ENCODE measurements around the gene GRAMD1C. TPM values are rescaled to one million over a fixed set of nuclear protein-coding genes. Genes with fewer than 3 reads are reported as not detected.
A peak's percentile ranks its signal among the peaks of the same experiment; 100 is the strongest.
"Not testable (repeated sequence)": the region's sequence is repeated elsewhere in the genome, so short reads cannot be mapped to it uniquely, and the experiment has no call there.

Gene GRAMD1C
- 11.7 and 22.1 TPM in 2 replicates for total RNA-seq (2014; rRNA removed; shearing (Covaris generic))

DNA sequence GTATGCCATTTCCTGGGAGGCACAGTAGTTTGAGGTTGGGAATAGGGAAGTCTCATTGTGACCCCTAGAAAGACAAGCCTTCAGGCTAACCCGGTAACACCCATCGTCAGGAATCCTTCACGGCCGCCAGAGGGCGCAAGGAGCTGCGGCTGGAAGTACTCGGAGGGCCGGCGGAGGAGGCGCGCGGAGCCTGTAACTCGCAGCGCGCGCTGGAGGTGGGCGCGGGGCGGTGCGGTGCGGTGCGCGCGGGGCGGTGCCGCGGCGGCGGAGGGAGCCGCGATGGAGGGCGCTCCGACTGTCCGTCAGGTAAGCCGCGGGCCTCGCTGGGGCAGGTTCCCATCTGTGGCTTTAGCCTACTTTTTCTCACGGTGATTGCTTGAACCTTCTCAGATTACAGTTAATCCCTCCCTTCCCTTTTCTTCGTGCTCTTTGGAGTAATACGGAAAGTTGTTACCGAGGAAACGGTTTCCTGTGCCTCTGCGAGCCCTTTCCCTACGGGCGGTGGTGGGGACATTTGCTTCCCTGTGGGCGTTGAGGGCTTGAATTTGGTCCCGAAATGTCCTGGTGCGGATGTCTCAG is at the start of gene GRAMD1C:
Gene GRAMD1C, plus strand, starts transcription at position 158 of the 579 bp plus-strand sequence. Its CDS starts 122 bp downstream, at position 280.
- DNase-seq (ENCODE audit: low read depth) = peak; percentile 95

DNA sequence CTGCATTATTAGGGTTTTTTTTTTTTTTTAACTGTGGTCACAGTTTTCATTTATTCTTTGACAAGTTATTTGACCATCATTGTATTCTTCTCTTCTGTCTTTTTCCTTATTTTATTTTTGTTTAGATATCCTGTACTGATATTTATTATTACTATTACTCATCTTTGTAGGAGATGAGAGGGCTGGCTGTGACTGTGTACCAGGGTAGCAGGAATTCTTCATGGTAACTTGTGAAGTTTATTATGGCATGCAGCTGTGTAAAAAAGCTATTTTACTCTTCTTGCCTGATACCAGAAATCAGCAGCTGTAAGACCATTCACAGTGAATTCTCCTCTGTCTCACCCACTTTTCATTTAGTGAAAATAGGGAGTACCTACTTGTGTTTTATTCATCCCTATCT is 47.2 kb upstream of the GRAMD1C start:
- no peak for DNase-seq (ENCODE audit: low read depth)

DNA sequence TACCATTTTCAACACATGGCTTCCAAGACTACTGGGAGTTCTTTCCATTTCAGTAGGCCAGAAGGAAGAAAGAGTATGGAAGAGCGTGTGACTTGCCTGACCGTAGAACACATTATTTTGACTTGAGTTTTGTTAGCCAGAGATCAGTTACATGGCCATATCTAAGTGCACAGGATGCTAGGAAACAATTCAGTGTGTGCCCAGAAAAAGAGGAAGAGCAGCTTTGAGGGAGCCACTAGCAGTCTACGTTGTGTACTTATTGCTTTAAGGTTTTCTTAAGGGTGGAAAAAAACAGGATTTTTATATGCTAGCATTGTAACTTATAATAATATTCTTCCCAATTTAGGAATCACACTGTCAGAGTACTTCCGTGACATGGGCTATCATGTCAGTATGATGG is 44.1 kb upstream of the GRAMD1C start:
- DNase-seq (ENCODE audit: low read depth) = no peak

DNA sequence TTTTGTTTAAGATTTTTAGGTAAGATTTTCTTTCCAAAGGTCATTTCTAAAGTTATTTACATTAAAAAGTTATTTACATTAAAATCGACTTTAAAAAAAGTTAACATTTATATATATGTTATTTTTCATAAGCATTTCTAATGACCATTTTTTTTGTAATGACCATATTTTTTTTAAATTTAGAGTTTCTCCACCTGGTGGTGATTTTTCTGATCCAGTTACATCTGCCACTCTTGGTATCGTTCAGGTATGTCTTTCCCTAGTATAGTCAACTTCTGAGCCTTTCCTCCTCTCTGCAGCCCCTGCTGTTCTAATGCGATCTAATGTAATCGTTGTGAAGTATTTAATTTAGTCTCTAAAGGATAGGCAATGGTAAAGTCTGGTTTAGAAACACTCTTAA is 42.9 kb upstream of the GRAMD1C start:
- DNase-seq (ENCODE audit: low read depth) = no peak

DNA sequence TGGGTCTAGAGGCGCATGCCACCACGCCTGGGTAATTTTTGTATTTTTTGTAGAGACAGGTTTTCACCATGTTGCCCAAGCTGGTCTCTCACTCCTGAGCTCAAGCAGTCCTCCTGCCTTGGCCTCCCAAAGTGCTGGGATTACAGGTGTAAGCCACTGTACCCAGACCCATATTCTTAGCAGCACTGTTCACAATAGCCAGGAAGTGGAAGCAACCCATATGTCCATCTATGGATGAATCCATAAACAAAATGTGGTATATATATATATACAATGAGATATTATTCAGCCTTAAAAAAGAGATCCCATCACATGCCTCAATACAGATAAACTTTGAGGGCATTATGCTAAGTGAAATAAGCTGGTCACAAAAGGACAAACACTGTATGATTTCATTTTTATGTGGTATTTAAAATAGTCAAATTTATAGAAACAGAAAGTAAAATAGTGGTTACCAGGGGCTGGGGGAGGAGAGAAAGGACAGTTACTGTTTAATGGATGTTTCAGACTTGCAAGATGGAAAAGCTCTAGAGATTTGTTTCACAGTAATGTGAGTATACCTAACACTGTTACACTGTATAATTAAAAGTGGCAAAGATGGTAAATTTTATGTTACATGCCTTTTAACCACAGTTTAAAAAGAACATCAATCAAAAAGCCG is 35.7 kb upstream of the GRAMD1C start:
- no peak for DNase-seq (ENCODE audit: low read depth)

DNA sequence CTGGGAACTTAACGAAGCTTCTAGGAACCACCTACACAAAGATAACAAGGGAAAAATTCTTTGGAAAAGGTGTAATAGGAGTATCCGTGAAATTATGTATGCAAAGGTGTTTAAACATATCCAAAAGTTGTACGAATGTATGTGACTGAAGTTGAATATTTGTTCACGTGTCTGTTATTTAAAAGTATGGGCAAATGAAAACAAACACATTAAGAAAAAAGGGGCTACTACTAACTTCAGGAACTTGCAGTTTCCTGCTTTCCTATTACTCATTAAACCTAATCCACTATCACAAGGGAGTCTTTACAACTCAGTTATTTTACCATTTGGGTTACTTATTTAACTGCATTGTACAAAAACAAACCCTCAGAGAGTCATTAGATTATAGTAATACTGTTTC is 33.9 kb upstream of the GRAMD1C start:
- DNase-seq (ENCODE audit: low read depth) = no peak

DNA sequence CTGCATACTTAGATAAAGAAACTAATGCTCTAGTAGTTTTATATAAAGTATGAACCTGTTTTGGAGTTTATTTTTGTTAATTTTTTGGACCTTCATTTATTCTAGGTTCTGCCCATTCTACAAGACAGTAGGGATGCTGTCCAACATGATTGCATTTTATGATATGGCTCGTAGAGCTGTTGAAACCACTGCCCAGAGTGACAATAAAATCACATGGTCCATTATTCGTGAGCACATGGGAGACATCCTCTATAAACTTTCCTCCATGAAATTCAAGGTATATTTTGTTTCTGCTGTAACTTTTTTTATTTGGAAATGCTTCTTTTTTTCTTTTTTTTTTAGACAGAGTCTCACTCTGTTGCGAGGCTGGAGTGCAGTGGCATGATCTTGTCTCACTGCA is 33.3 kb upstream of the GRAMD1C start:
- DNase-seq (ENCODE audit: low read depth) = no peak

DNA sequence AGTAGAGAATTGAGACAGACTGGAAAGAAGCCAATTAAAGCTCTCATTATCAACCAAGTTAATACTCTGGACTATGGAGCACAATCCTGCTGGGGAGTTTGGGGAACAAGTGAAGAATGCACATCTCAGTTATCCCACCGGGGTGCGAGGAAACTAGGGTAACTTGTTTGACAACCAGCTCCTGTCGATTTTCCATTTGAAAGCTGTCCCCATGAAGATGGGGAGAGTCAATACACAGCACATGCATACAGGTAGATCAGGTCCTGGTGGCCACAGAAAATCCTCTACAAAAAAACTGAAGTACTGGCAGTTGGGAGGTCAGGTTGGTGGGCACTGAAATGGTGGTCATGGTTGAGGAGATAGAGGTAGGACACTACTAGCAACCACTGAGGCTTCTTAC is 25.7 kb upstream of the GRAMD1C start:
- no peak for DNase-seq (ENCODE audit: low read depth)

DNA sequence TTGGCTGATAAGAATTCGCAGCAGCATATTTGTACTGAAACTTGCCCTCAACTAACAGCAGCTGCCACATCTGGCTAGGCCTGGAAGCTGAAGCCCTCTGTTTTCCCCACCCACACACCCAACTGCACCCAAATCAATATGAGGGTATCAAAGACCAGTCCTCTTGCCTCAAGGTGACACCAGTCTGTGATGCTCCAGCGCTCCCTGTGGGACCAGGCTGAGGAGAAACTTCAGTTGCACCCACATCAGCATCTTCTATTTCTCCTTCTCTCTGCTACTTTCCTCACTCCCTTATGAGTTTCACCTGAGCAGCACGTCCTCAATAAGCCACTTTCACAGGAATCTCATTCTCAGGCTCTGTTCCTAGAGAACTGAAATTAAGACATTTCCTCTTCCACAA is 18.7 kb upstream of the GRAMD1C start:
- no peak for DNase-seq (ENCODE audit: low read depth)

DNA sequence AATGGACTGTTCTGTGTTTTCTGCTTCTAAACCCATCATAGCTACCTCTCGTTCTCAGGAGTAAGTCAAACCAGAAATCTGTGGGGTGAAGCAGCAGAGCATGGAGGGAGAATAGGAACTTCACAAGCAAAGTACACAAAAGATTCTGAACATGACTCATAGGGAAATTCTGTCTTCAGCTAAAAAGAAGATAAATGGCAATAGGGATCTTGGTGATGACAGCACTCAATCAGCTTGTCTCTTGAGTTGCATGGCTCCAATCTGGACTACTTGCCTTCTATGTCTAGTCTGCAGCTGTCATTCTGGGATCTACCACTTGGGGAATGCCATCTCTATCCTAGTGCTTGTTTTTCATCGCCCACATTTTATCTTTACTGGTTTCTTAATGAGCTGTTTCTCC is 13.5 kb upstream of the GRAMD1C start:
- DNase-seq (ENCODE audit: low read depth) = peak; percentile 25

DNA sequence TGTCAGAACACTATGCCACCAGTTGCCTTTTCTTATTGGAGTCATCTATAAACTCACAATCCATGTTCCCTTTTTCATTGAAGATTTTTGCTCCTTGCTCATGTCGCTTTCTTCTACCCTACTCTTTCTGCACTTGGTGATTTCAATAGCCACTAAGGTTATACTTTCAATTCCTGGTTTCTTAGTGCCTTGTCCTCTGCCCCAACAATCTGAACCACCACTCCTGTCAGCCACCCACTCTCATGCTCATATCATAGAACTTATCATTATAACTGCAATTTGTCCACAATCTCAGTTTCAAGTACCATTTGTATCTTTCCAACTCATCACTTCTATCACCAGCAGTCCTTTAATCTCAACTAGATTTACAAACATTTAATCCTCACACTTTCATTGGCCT is 10.0 kb upstream of the GRAMD1C start:
- no peak for DNase-seq (ENCODE audit: low read depth)

DNA sequence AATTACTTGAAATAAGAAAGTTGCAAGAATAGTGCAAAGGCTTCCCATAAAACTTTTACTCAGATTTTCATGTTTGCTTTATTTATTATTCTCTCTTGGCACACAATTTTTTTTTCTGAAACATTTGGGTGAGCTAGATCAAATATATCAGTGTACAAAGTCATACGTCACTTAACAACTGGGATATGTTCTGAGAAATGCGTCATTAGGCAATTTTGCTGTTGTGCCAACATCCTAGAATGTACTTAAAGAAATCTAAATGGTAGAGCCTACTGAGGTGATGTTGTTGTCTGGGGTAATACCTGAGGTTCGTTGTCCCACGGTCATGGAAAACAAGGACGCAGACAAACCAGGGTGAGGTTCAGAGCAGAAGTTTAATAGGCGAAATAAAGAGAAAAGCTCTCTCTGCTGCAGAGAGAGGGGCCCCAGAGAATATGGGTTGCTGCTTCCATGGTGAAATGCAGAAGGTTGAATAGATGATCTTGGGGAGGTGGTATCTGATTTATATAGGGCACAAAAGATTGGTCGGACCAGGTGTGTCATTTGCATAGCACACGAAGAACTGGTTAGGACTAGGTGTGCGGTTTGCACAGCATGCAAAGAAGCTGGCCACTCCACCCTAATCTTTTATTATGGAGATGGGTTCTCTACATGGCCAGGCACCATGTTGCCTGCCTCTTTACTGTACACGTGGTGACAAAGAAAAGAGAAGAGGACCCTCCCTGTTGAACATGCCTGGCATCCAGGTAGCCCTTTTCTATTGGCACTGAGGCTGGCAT is 8.8 kb upstream of the GRAMD1C start:
- DNase-seq (ENCODE audit: low read depth) = no peak

DNA sequence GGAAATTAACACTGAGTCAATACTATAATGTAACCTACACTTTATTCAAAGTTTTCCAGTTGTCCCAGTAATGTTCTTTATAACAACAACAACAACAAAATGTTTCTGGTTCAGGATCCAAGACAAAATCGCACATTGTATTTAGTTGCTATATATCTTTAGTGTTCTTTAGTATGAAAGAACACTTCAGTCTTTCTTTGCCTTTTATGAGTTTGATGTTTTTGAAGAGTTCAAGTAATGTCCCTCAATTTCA is 7.6 kb upstream of the GRAMD1C start:
- DNase-seq (ENCODE audit: low read depth) = no peak

DNA sequence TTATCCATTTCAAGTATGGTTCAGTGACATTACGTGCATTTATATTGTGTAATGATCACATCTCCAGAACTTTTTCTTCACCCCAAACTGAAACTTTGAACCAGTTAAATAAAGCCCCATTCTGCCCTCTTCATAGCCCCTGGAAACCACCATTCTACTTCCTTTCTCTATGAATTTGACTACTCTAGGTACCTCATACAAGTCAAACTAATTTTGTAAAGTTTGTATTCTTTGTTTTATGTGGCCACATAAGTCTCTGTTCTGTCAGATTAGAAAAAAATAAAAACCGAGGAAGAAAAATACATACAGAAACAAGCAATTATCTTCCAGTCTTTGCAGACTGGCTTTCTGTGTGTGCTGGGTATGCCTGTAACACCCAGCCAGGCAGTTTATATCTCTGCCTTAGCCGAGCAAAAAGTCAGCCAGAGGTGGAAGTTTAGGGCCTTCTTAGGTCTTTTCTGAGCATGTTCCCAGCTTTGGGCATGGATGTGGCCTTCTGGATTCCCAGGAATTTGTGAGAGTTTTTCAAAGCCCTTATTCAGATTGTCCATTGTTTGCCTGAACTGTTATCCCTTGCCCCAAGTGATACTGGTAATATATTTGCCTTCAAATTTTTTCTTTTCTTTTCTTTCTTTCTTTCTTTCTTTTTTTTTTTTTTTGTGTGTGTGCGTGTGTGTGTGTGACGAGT is 6.0 kb upstream of the GRAMD1C start:
- no peak for DNase-seq (ENCODE audit: low read depth)

DNA sequence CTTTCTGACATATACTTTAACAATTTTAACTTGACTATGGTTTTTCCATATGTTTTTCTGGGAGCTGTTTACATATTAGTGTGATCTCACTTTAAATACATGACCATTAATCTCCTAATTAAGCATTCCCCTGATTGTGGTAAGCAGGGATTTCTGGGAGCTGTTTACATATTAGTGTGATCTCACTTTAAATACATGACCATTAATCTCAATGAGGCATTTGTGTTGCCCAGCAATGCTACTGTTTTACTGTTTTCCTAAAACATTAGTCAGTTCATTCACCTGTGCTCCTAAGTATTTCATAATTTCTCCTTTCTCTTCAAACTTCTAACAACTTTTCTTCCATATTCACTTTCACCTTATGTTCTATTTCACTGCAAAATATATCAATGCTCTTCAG is 3.6 kb upstream of the GRAMD1C start:
- DNase-seq (ENCODE audit: low read depth) = no peak

DNA sequence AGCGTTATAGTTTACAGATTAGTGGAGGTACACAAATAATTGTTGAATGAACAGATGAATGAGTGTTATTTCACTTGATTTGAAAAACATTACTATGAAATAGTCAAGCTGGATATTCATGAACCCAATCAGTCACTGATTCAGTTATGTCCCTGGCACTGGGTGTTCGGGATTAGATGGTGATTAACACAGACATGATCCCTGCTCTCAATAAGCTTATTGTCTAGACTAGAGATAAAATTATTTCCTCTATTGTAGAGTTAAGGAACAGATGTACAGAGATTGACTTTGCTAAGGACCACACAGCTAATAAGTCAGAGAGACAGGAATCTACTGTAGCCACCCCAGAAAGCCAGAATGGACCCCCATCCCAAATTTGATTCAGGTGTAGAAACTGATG is 963 bp downstream of the GRAMD1C start:
- DNase-seq (ENCODE audit: low read depth) = no peak

DNA sequence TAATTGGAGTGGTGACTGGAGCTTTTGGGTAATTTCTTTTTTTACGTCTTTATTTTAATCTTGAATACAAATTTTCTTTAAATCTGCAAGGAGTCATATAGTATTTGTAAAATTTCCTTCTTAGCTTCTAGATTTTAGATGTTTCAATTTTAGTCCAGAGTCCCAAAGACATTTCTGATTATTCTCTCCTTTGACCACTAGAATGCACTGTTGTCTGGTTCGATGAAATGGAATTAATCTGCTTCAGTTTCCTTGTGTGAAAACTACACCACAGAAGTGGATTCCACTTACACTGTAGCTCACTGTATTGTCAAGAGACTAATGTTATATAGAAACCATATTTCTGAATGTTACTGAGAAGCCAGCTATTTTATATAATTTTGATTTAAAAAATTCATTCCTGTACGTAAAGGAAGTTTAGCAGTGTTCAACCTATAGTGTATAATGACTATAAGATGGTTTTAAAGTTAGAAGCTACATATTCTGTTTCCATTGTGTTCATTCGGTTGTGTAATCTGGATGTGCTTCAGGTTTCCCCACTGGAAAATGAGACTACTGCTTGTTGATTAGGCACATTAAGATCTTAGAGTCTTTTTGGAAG is 6.1 kb downstream of the GRAMD1C start:
- DNase-seq (ENCODE audit: low read depth) = peak; percentile 19

DNA sequence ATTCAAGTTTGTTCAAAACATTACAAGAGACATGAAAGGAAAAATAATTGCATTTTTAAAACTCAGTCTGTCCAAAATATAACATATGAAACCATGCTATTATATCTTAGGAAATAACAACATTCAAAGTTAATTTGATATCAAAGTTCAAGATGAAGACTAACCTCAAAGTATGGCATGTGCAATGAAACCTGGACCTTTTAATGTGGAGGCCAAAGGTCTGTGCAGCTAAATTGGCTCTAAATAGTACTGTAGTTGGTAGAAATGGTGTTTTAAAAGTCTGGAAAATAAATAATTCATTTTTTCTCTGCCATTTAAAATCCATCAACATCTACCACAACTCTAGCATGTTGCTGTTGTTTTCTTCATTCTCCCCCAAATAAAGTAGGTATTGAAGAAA is 8.7 kb downstream of the GRAMD1C start:
- no peak for DNase-seq (ENCODE audit: low read depth)

DNA sequence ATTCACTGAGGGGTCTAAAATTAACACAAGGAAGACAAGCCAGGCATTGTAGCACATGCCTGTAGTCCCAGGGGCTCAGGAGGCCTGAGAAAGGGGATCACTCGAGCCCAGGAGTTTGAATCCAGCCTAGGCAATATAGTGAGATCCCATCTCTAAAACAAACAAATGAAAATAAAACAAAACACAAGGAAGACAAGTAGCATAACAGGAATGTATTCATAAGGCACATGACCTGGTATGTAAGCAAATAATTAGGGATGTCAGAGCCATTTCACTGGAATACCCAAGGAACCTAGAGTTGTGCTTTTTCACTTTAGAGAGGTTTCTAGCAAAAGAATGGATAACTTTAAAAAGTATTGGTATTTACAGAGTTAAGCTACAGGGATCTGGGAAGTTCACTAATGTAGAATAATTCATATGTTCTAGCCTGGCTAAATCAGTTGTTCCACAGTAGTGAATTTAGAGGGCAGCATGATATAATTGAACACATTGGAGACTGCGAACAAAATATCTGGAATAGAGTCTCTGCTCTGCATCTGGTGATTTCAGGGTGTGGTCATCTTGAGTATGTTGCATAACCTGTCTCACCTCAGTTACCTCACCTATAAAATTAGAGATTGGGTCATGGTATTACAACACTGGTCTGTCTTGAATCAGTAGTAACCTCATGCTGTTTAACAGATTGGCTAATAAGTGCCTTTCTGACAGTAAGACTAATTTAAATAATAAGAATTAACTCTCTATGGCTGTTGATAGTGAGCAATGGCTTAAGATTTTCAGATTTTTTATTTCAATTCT is 9.3 kb downstream of the GRAMD1C start:
- no peak for DNase-seq (ENCODE audit: low read depth)

DNA sequence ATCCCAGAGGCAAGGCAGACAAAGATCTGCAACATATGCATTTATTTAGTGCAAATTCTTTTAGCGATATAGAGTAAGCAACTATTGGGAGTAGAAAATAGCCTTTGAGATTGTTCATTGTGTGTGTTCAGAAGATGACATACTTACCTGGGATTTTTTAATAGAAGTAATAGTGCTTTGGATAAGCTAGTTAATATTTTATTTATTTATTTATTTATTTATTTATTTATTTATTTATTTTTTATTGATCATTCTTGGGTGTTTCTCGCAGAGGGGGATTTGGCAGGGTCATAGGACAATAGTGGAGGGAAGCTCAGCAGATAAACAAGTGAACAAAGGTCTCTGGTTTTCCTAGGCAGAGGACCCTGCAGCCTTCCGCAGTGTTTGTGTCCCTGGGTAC is 10.5 kb downstream of the GRAMD1C start:
- not testable (repeated sequence) for DNase-seq (ENCODE audit: low read depth)

DNA sequence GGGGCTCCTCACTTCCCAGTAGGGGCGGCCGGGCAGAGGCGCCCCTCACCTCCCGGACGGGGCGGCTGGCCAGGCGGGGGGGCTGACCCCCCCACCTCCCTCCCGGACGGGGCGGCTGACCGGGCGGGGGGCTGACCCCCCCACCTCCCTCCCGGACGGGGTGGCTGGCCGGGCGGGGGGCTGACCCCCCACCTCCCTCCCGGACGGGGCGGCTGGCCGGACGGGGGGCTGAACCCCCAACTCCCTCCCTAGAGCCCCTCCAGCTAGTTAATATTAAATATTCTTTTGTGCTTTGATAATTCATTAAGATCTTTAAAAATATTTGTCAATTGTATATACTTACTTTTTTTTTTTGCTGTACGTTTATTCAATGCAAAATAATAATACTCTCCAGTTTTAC is 11.3 kb downstream of the GRAMD1C start:
- not testable (repeated sequence) for DNase-seq (ENCODE audit: low read depth)

DNA sequence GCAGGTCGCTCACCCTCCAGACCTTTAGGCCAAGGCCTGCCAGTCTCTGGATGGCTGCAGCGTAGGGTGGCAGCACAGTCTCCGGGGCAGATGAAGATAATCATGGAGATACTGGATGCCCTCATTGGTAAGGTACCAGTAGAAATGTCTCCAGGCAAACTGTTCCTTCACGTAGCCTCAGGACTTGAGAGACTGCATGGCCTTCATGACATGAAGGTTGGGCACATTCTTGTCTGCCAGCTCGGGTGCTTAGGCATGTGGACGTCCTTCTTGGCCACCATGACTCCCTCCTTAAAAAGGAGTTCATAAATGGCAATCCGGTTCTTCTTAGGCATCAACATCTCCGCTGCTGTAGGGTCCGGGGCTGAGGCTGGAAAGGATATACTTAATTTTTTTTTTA is 11.8 kb downstream of the GRAMD1C start:
- DNase-seq (ENCODE audit: low read depth) = not testable (repeated sequence)
